ENCODE data around the gene ITPKA.

Gene ITPKA

GRCh38 chr15:41501931-41502794 lies 8.5 kb downstream of the ITPKA start:
- in situ Hi-C loops (cut with MboI; ENCODE audit: low sequenced_read_pairs, unreplicated experiment): no loop called here
- TF ChIP-seq, protein P1, sequence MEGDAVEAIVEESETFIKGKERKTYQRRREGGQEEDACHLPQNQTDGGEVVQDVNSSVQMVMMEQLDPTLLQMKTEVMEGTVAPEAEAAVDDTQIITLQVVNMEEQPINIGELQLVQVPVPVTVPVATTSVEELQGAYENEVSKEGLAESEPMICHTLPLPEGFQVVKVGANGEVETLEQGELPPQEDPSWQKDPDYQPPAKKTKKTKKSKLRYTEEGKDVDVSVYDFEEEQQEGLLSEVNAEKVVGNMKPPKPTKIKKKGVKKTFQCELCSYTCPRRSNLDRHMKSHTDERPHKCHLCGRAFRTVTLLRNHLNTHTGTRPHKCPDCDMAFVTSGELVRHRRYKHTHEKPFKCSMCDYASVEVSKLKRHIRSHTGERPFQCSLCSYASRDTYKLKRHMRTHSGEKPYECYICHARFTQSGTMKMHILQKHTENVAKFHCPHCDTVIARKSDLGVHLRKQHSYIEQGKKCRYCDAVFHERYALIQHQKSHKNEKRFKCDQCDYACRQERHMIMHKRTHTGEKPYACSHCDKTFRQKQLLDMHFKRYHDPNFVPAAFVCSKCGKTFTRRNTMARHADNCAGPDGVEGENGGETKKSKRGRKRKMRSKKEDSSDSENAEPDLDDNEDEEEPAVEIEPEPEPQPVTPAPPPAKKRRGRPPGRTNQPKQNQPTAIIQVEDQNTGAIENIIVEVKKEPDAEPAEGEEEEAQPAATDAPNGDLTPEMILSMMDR (IDR thresholded peaks at IDR 0.05; ENCODE audit: borderline replicate concordance, control extremely low read depth, extremely low read depth, insufficient read depth, missing control alignments): no peak
- peak; percentile 60 for DNase-seq (ENCODE audit: low spot score)

GRCh38 chr15:41502795-41503668 lies 9.4 kb downstream of the ITPKA start:
- in situ Hi-C loops (cut with MboI; ENCODE audit: low sequenced_read_pairs, unreplicated experiment): no loop called here
- no peak for DNase-seq (ENCODE audit: low spot score)

GRCh38 chr15:41503669-41504010 lies 10.0 kb downstream of the ITPKA start:
- DNase-seq (ENCODE audit: low spot score): no peak
- in situ Hi-C loops (cut with MboI; ENCODE audit: low sequenced_read_pairs, unreplicated experiment): no loop called here
- TF ChIP-seq, protein P1 (IDR thresholded peaks at IDR 0.05; ENCODE audit: borderline replicate concordance, control extremely low read depth, extremely low read depth, insufficient read depth, missing control alignments): no peak

More at GRCh38 chr15:41502795-41503668, 9.4 kb downstream of the ITPKA start:
- TF ChIP-seq, protein P1 (IDR thresholded peaks at IDR 0.05; ENCODE audit: borderline replicate concordance, control extremely low read depth, extremely low read depth, insufficient read depth, missing control alignments): no peak

DNA sequence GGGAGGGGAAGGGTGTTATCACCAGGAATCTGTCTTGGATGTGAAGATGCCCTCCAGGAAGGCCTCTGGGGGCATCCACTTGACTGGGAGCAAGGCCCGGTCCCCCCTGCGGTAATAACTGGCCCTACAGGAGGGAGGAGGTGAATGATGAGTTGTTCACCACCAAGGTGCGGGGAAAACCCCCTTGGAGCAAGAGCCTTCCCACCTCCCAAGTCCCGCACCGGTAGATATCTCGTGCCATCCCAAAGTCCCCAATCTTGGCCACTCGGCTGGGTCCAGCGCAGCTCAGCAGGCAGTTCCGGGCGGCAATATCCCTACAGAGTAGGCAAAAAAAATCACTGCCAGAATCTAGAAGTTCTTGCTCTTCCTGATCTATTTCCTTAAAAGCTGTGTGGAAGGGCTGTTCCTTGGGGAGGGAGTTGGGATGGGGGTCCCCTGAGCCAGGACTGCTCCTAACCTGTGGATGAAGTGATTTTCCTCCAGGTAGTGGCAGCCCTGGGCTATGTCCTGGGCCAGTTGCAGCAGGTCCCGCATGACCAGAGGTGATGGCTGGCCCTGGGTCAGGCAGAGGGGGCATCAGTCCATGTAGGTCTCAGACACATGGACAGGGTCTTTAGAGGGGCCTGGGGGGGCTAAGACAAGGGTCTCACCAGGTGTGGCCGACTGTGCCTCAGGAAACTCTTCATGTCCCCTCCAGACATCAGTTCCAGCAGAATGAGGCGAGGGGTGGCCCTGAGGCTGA lies 11.2 kb downstream of the ITPKA start:
- TF ChIP-seq, protein P1 (IDR thresholded peaks at IDR 0.05; ENCODE audit: borderline replicate concordance, control extremely low read depth, extremely low read depth, insufficient read depth, missing control alignments): no peak
- DNase-seq (ENCODE audit: low spot score): no peak
- in situ Hi-C loops (cut with MboI; ENCODE audit: low sequenced_read_pairs, unreplicated experiment): no loop called here

- in situ Hi-C loops (cut with MboI; ENCODE audit: low sequenced_read_pairs, unreplicated experiment): no loop called here
- TF ChIP-seq, protein P1 (IDR thresholded peaks at IDR 0.05; ENCODE audit: borderline replicate concordance, control extremely low read depth, extremely low read depth, insufficient read depth, missing control alignments): no peak
- no peak for DNase-seq (ENCODE audit: low spot score)
These were observed 12.1 kb downstream of the ITPKA start for GRCh38 chr15:41505776-41506175.

GRCh38 chr15:41506796-41507341 lies 13.2 kb downstream of the ITPKA start:
- DNase-seq (ENCODE audit: low spot score): no peak
- TF ChIP-seq, protein P1 (IDR thresholded peaks at IDR 0.05; ENCODE audit: borderline replicate concordance, control extremely low read depth, extremely low read depth, insufficient read depth, missing control alignments): peak; percentile 26
- in situ Hi-C loops (cut with MboI; ENCODE audit: low sequenced_read_pairs, unreplicated experiment): no loop called here
